ENCODE results near the gene ARHGEF17.

DNA sequence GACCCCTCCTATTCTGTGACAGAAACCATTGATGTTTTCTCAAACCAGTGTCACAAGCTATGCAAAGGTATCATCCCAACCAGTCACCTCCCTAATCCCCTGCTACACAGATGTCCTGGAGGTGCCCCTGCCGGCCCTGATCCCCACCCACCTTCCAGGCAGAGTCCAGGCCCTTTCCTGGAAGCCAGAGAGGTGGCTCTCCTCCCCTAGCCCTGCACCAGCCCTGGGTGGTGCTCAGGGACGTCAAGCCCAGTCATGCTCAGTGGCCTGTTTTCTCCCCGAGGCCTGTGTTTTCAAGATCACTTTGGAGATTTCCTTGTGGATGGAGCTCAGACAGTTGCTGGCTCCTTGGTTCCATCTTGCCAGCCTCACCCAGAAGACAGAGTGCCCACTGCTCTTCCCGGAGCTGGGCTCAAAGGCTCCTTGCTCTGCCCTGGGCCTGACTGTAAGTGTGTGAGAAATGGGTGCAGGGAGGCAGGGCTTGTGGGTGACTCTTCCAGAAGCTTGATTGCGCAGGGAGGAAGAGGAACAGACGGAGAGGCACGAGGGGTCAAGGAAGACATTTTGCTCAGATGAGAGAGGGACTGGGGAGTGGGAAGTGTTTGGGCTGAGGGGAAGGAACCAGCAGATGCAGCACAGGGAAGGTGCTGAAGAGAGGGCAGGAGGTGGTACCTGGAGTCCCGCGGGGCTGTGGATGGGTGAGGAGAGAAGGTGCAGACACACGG, 24.6 kb upstream of the ARHGEF17 start:
- TF ChIP-seq, protein P1, sequence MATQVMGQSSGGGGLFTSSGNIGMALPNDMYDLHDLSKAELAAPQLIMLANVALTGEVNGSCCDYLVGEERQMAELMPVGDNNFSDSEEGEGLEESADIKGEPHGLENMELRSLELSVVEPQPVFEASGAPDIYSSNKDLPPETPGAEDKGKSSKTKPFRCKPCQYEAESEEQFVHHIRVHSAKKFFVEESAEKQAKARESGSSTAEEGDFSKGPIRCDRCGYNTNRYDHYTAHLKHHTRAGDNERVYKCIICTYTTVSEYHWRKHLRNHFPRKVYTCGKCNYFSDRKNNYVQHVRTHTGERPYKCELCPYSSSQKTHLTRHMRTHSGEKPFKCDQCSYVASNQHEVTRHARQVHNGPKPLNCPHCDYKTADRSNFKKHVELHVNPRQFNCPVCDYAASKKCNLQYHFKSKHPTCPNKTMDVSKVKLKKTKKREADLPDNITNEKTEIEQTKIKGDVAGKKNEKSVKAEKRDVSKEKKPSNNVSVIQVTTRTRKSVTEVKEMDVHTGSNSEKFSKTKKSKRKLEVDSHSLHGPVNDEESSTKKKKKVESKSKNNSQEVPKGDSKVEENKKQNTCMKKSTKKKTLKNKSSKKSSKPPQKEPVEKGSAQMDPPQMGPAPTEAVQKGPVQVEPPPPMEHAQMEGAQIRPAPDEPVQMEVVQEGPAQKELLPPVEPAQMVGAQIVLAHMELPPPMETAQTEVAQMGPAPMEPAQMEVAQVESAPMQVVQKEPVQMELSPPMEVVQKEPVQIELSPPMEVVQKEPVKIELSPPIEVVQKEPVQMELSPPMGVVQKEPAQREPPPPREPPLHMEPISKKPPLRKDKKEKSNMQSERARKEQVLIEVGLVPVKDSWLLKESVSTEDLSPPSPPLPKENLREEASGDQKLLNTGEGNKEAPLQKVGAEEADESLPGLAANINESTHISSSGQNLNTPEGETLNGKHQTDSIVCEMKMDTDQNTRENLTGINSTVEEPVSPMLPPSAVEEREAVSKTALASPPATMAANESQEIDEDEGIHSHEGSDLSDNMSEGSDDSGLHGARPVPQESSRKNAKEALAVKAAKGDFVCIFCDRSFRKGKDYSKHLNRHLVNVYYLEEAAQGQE (IDR thresholded peaks at IDR 0.05; ENCODE audit: insufficient read depth in 1 of 2, low read depth in 2 of 2, low read length in 2 of 2), result no peak
- no peak for TF ChIP-seq POLR2AphosphoS5 (IDR thresholded peaks at IDR 0.05; ENCODE audit: low read depth, low read length)
- TF ChIP-seq SIN3A (IDR thresholded peaks at IDR 0.05; ENCODE audit: borderline replicate concordance, insufficient read depth, low read length), result no peak
- TF ChIP-seq TAF1 (IDR thresholded peaks at IDR 0.05; ENCODE audit: borderline replicate concordance, insufficient read depth, low read length), result no peak
- no peak for TF ChIP-seq FOXP2 (optimal IDR thresholded peaks at IDR 0.05; ENCODE audit: borderline replicate concordance, extremely low read depth, extremely low read length, insufficient read depth)
